GM12865 (cell line): ENCODE data around the gene LONP2.
"Not testable (repeated sequence)": the region's sequence is repeated elsewhere in the genome, so short reads cannot be mapped to it uniquely, and the experiment has no call there.

ENCODE experiments used
- DNase-seq: peaks from one replicate; pipeline ENCODE4 v3.0.0; 2010; ENCODE audit warnings: low read depth
- H3K4me3 ChIP-seq: 2 replicates; pipeline ENCODE4 v1.5.1; 2011; ENCODE audit warnings: mild to moderate bottlenecking, low read depth, low read length, control low read depth
- CTCF ChIP-seq: IDR thresholded peaks from 2 replicates; pipeline ENCODE4 v1.5.1; 2011; ENCODE audit warnings: low read length, control low read depth, low read depth, inconsistent platforms; ENCODE audit not compliant: insufficient read depth; ENCODE audit errors: missing control alignments

The LONP2 gene

GRCh38 chr16:48386559-48387312, 142.6 kb downstream of the LONP2 start:
- no peak overlapping the region for H3K4me3 ChIP-seq
- TF ChIP-seq CTCF = no peak
- no peak for DNase-seq

- TF ChIP-seq CTCF = no peak
These were observed 148.3 kb downstream of the LONP2 start for GRCh38 chr16:48392407-48392806.

GRCh38 chr16:48393485-48394354, 149.6 kb downstream of the LONP2 start:
- no peak for TF ChIP-seq CTCF
- DNase-seq = no peak
- H3K4me3 ChIP-seq = no peak overlapping the region

More at GRCh38 chr16:48392407-48392806, 148.3 kb downstream of the LONP2 start:
- no peak overlapping the region for H3K4me3 ChIP-seq
- no peak for DNase-seq

- no peak for TF ChIP-seq CTCF
- no peak for DNase-seq
These were observed 150.2 kb downstream of the LONP2 start for GRCh38 chr16:48394355-48394703.

GRCh38 chr16:48395375-48395774, 151.3 kb downstream of the LONP2 start:
- no peak for DNase-seq
- H3K4me3 ChIP-seq = no peak overlapping the region
- TF ChIP-seq CTCF = no peak

More at GRCh38 chr16:48394355-48394703, 150.2 kb downstream of the LONP2 start:
- H3K4me3 ChIP-seq = no peak overlapping the region

GRCh38 chr16:48402547-48402946, 158.4 kb downstream of the LONP2 start:
- H3K4me3 ChIP-seq, DNase-seq: not testable (repeated sequence)

GRCh38 chr16:48405153-48405552, 161.1 kb downstream of the LONP2 start:
- H3K4me3 ChIP-seq = no peak overlapping the region
- no peak for TF ChIP-seq CTCF
- no peak for DNase-seq
